Naive thymus-derived CD4-positive, alpha-beta T cell (primary cell): Measurements from ENCODE around the gene TEKTIP1. TPM values are rescaled to one million over a fixed set of nuclear protein-coding genes. Genes with fewer than 3 reads are reported as not detected.

Experiments used
- ATAC-seq: fragments of 150-1000 bp; cut with Tn5 transposase; 2 replicates; pipeline ENCODE4 v1.10.0; 2021; ENCODE audit warnings: mild to moderate bottlenecking, moderate library complexity
- CTCF ChIA-PET: fragments of 350-600 bp; sonication (Branson Sonifier 250); formaldehyde crosslinking; loops from one replicate; lab custom pipeline; 2021; ENCODE audit warnings: antibody characterized with exemption; lab: Charles Lee
- POLR2A ChIA-PET: fragments of 350-600 bp; sonication (Branson Sonifier 250); formaldehyde crosslinking; loops from one replicate; lab custom pipeline; 2021; ENCODE audit warnings: antibody characterized with exemption, inconsistent platforms; lab: Charles Lee
- DNase-seq, 9 donors: peaks; one replicate each; pipeline versions ENCODE4 v3.0.0 to v3.0.0-alpha.2; 2020 to 2022; ENCODE audit warnings: mixed read lengths in 1 of 9
- H3K27ac ChIP-seq: one replicate; pipeline ENCODE4 v1.7.0; 2013; ENCODE audit warnings: mild to moderate bottlenecking, low read depth, low read length, moderate library complexity
- H3K27me3 ChIP-seq, 2 donors: one replicate each; pipeline ENCODE4 v1.7.0; 2013; ENCODE audit warnings: low read length in 2 of 2, mild to moderate bottlenecking in 2 of 2, moderate library complexity in 2 of 2; ENCODE audit not compliant: control insufficient read depth in 2 of 2, insufficient read depth in 2 of 2
- H3K36me3 ChIP-seq, 3 experiments: 1 replicate in 2 of 3; 2 replicates in 1 of 3; pipeline ENCODE4 v1.7.0; 2013; ENCODE audit warnings: low read length in 3 of 3, mild to moderate bottlenecking in 3 of 3, moderate library complexity in 1 of 3; ENCODE audit not compliant: insufficient read depth in 3 of 3, control insufficient read depth in 2 of 3
- H3K4me1 ChIP-seq, 2 donors: one replicate each; pipeline ENCODE4 v1.7.0; 2013; ENCODE audit warnings: low read length in 2 of 2, mild to moderate bottlenecking in 2 of 2, moderate library complexity in 1 of 2; ENCODE audit not compliant: control insufficient read depth in 2 of 2, insufficient read depth in 2 of 2
- H3K4me3 ChIP-seq: 2 replicates; pipeline ENCODE4 v1.7.0; 2013; ENCODE audit warnings: mild to moderate bottlenecking, low read length
- H3K9me3 ChIP-seq, 3 experiments: 1 replicate in 2 of 3; 2 replicates in 1 of 3; pipeline ENCODE4 v1.7.0; 2013; ENCODE audit warnings: low read length in 3 of 3; ENCODE audit not compliant: control insufficient read depth in 2 of 3
- H3K27ac Mint-ChIP-seq, 9 donors: one replicate each; pipeline ENCODE4 v1.8.0; 2020 to 2022; ENCODE audit warnings: mixed read lengths in 9 of 9, mild to moderate bottlenecking in 8 of 9, moderate library complexity in 5 of 9, inconsistent platforms in 2 of 9
- H3K27me3 Mint-ChIP-seq, 5 donors: one replicate each; pipeline ENCODE4 v1.8.0; 2021 to 2022; ENCODE audit warnings: mixed read lengths in 5 of 5, mild to moderate bottlenecking in 1 of 5
- H3K36me3 Mint-ChIP-seq, 5 donors: one replicate each; pipeline ENCODE4 v1.8.0; 2020 to 2022; ENCODE audit warnings: mixed read lengths in 5 of 5, mild to moderate bottlenecking in 3 of 5, inconsistent platforms in 1 of 5
- H3K4me1 Mint-ChIP-seq, 7 donors: one replicate each; pipeline ENCODE4 v1.8.0; 2020 to 2022; ENCODE audit warnings: mixed read lengths in 7 of 7, mild to moderate bottlenecking in 3 of 7, inconsistent platforms in 1 of 7
- H3K4me3 Mint-ChIP-seq, 10 donors: one replicate each; pipeline ENCODE4 v1.8.0; 2020 to 2022; ENCODE audit warnings: mild to moderate bottlenecking in 10 of 10, mixed read lengths in 10 of 10, moderate library complexity in 6 of 10, inconsistent platforms in 2 of 10
- H3K9me3 Mint-ChIP-seq, 11 donors: one replicate each; pipeline ENCODE4 v1.8.0; 2020 to 2022; ENCODE audit warnings: mixed read lengths in 11 of 11, mild to moderate bottlenecking in 4 of 11, inconsistent platforms in 1 of 11, moderate library complexity in 1 of 11
- intact Hi-C, 2 donors: fragments of 100-400 bp; cut with micrococcal nuclease; formaldehyde crosslinking; loops; one replicate each; pipeline ENCODE4 v1.15.1; 2023
- polyA plus RNA-seq, 2 donors: library from polyadenylated mRNA; unstranded; fragments of 300-500 nt; fragmentation: Illumina TruSeq; gene quantifications; one replicate each; pipeline ENCODE4 v1.2.3, GENCODE V29; 2021
- total RNA-seq, 6 experiments: library from RNA in 5 of 6; stranded (reverse) in 5 of 6; gene quantifications; 1 replicate in 5 of 6; 2 replicates in 1 of 6; pipeline ENCODE4 v1.2.3 and lab custom pipeline; 2021 to 2026

The TEKTIP1 gene
- total and polyA plus RNA-seq, 7 experiments from 2014 or later: 5.6 to 11.5 (median 10.6) TPM; not detected in 2

GRCh38 chr19:3539756-3540118 lies 763 bp downstream of the TEKTIP1 start:
- intact Hi-C loops: no loop called here
- no peaks in the 10 kb centered on the region for H3K9me3 ChIP-seq
- H3K4me1 ChIP-seq: no peaks in the 10 kb centered on the region
- no peaks in the 10 kb centered on the region for H3K27me3 Mint-ChIP-seq
- H3K27ac ChIP-seq: no peak overlapping the region
- no peak overlapping the region for H3K4me3 ChIP-seq
- H3K4me1 Mint-ChIP-seq: no peaks in the 10 kb centered on the region
- peaks cover 0 to 49% (median 0%) of the 10 kb centered on the region in 3 experiments for H3K36me3 ChIP-seq
- no peaks in the 10 kb centered on the region for H3K27me3 ChIP-seq
- CTCF ChIA-PET: no interaction called here
- H3K36me3 Mint-ChIP-seq: peaks cover 4 to 15% (median 7%) of the 10 kb centered on the region in 5 donors
- H3K4me3 Mint-ChIP-seq: no peak overlapping the region
- ATAC-seq: no peak
- POLR2A ChIA-PET: no interaction called here
- H3K9me3 Mint-ChIP-seq: peaks cover 0 to 2% (median 0%) of the 10 kb centered on the region in 11 donors
- no peak for DNase-seq
- peak overlapping the region in 2 of 9 donors; percentile 12 to 38 for H3K27ac Mint-ChIP-seq

- ChIA-PET CTCF (interaction anchor here (3.2 kb wide), 1 partner anchor 12 kb away, joined by 30 read pairs; the partner anchor contains the start of gene MFSD12), POLR2A (interaction anchor here (1.0 kb wide), 1 partner anchor 13 kb away, joined by 4 read pairs; no protein-coding TSS in a partner anchor)
- no peaks in the 10 kb centered on the region for H3K27me3 ChIP-seq
- intact Hi-C loops: loop anchor here in 1 of 2 donors (2.0 kb wide), 1 partner anchor 41 kb away; the partner anchor contains the start of gene GIPC3
- peaks cover 4 to 12% (median 4%) of the 10 kb centered on the region in 5 donors for H3K36me3 Mint-ChIP-seq
- H3K27me3 Mint-ChIP-seq: no peaks in the 10 kb centered on the region
- H3K36me3 ChIP-seq: peaks cover 0 to 57% (median 0%) of the 10 kb centered on the region in 3 experiments
- no peaks in the 10 kb centered on the region for H3K9me3 ChIP-seq
- ATAC-seq: no peak
- H3K4me3 ChIP-seq: no peak overlapping the region
- no peak overlapping the region for H3K27ac ChIP-seq
- no peak overlapping the region for H3K27ac Mint-ChIP-seq
- H3K9me3 Mint-ChIP-seq: no peaks in the 10 kb centered on the region
- peaks cover 0 to 13% (median 8%) of the 10 kb centered on the region in 7 donors for H3K4me1 Mint-ChIP-seq
- no peaks in the 10 kb centered on the region for H3K4me1 ChIP-seq
- no peak for DNase-seq
- no peak overlapping the region for H3K4me3 Mint-ChIP-seq
Measured at GRCh38 chr19:3543150-3544057, 4.4 kb downstream of the TEKTIP1 start.

GRCh38 chr19:3544058-3544376 lies 5.0 kb downstream of the TEKTIP1 start:
- ChIA-PET CTCF (interaction anchor here (1.2 to 3.2 kb wide), 3 partner anchors 11 to 41 kb away, joined by 4 to 30 read pairs (median 8); partner anchors contain the start of genes GIPC3 and MFSD12), POLR2A (interaction anchor here (1.0 kb wide), 2 partner anchors 13 to 45 kb away, joined by 3 to 4 read pairs; no protein-coding TSS in a partner anchor)
- Mint-ChIP-seq H3K27me3 (no peaks in the 10 kb centered on the region), H3K4me1 (peaks cover 0 to 15% (median 11%) of the 10 kb centered on the region in 7 donors), H3K27ac (no peak overlapping the region), H3K36me3 (peaks cover 4 to 12% (median 4%) of the 10 kb centered on the region in 5 donors), H3K4me3 (no peak overlapping the region), H3K9me3 (no peaks in the 10 kb centered on the region)
- no peaks in the 10 kb centered on the region for H3K4me1 ChIP-seq
- ATAC-seq (no peak), DNase-seq (no peak)
- H3K9me3 ChIP-seq: no peaks in the 10 kb centered on the region
- peaks cover 0 to 62% (median 0%) of the 10 kb centered on the region in 3 experiments for H3K36me3 ChIP-seq
- H3K4me3 ChIP-seq: no peak overlapping the region
- no peak overlapping the region for H3K27ac ChIP-seq
- H3K27me3 ChIP-seq: no peaks in the 10 kb centered on the region
- intact Hi-C loops: loop anchor here in 1 of 2 donors (2.0 kb wide), 1 partner anchor 41 kb away; the partner anchor contains the start of gene GIPC3

- ChIA-PET POLR2A (interaction anchor here (0.9 to 3.6 kb wide), 5 partner anchors 9 to 82 kb away, joined by 3 to 25 read pairs (median 4); partner anchors contain the start of gene MFSD12), CTCF (interaction anchor here (0.6 to 3.2 kb wide), 13 partner anchors 10 to 488 kb away, joined by 3 to 30 read pairs (median 3); partner anchors contain the start of genes GIPC3 and MFSD12)
- no peaks in the 10 kb centered on the region for H3K9me3 ChIP-seq
- DNase-seq (peak; percentile 52 to 89 (median 70)), ATAC-seq (peak; percentile 77)
- peaks cover 4 to 17% (median 11%) of the 10 kb centered on the region in 7 donors for H3K4me1 Mint-ChIP-seq
- H3K4me3 Mint-ChIP-seq: peak overlapping the region in 1 of 10 donors; percentile 7
- peak overlapping the region in 8 of 9 donors; percentile 46 to 81 (median 71) for H3K27ac Mint-ChIP-seq
- peaks cover 0 to 4% (median 0%) of the 10 kb centered on the region in 5 donors for H3K36me3 Mint-ChIP-seq
- H3K27me3 ChIP-seq: no peaks in the 10 kb centered on the region
- H3K4me3 ChIP-seq: no peak overlapping the region
- intact Hi-C loops: loop anchor here (1.0 to 2.0 kb wide), 4 partner anchors 9 to 161 kb away; partner anchors contain the start of gene GIPC3 (in 1 of the 2)
- H3K9me3 Mint-ChIP-seq: no peaks in the 10 kb centered on the region
- no peaks in the 10 kb centered on the region for H3K27me3 Mint-ChIP-seq
- H3K27ac ChIP-seq: peak overlapping the region; percentile 19
- H3K4me1 ChIP-seq: no peaks in the 10 kb centered on the region
- H3K36me3 ChIP-seq: peaks cover 0 to 65% (median 0%) of the 10 kb centered on the region in 3 experiments
Measured at GRCh38 chr19:3544742-3545668, 6.0 kb downstream of the TEKTIP1 start.

GRCh38 chr19:3545669-3546034 lies 6.7 kb downstream of the TEKTIP1 start:
- peak overlapping the region in 1 of 10 donors; percentile 42 for H3K4me3 Mint-ChIP-seq
- intact Hi-C loops: loop anchor here (1.0 to 2.0 kb wide), 4 partner anchors 9 to 161 kb away; partner anchors contain the start of gene GIPC3 (in 1 of the 2)
- no peaks in the 10 kb centered on the region for H3K27me3 ChIP-seq
- CTCF ChIA-PET: interaction anchor here (0.6 to 3.2 kb wide), 7 partner anchors 10 to 251 kb away, joined by 3 to 30 read pairs (median 4); partner anchors contain the start of genes GIPC3 and MFSD12
- no peak for ATAC-seq
- peaks cover 0 to 68% (median 0%) of the 10 kb centered on the region in 3 experiments for H3K36me3 ChIP-seq
- POLR2A ChIA-PET: interaction anchor here (0.9 to 3.6 kb wide), 3 partner anchors 9 to 82 kb away, joined by 3 to 25 read pairs (median 10); partner anchors contain the start of gene MFSD12
- no peaks in the 10 kb centered on the region for H3K4me1 ChIP-seq
- no peaks in the 10 kb centered on the region for H3K9me3 ChIP-seq
- H3K27ac Mint-ChIP-seq: peak overlapping the region in 8 of 9 donors; percentile 30 to 85 (median 55)
- no peaks in the 10 kb centered on the region for H3K27me3 Mint-ChIP-seq
- peaks cover 0 to 2% (median 0%) of the 10 kb centered on the region in 5 donors for H3K36me3 Mint-ChIP-seq
- H3K4me1 Mint-ChIP-seq: peaks cover 4 to 17% (median 11%) of the 10 kb centered on the region in 7 donors
- H3K9me3 Mint-ChIP-seq: no peaks in the 10 kb centered on the region
- H3K4me3 ChIP-seq: no peak overlapping the region
- H3K27ac ChIP-seq: peak overlapping the region; percentile 19
- no peak for DNase-seq
